Epidermal melanocyte (primary cell): ENCODE data around the gene GRAMD1A.
"Not testable (repeated sequence)": the region's sequence is repeated elsewhere in the genome, so short reads cannot be mapped to it uniquely, and the experiment has no call there.

Experiments used
- DNase-seq: peaks from one replicate; pipeline ENCODE4 v3.0.0; 2011; ENCODE audit warnings: low spot score; ENCODE audit not compliant: insufficient read length

The GRAMD1A gene

DNA sequence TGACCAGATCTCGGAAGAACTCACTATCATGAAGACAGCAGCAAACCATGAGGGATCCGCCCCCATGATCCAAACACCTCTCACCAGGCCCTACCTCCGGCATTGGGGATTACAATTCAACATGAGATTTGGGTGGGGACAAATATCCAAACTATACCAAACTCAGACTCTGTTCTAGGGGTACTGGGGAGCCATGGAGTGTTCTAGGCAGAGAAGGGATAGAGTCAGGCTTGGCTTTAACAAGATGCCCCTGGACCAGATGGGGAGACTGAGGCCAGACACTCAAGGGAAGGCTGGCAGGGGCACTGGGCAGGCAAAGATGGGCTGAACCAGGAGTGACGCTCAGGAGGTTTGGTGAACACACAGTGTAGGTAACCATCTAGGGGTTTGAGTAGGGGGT lies 18.3 kb downstream of the GRAMD1A start:
- no peak for DNase-seq

- DNase-seq = no peak
These were observed 19.0 kb downstream of the GRAMD1A start for GRCh38 chr19:35019144-35019543.

DNA sequence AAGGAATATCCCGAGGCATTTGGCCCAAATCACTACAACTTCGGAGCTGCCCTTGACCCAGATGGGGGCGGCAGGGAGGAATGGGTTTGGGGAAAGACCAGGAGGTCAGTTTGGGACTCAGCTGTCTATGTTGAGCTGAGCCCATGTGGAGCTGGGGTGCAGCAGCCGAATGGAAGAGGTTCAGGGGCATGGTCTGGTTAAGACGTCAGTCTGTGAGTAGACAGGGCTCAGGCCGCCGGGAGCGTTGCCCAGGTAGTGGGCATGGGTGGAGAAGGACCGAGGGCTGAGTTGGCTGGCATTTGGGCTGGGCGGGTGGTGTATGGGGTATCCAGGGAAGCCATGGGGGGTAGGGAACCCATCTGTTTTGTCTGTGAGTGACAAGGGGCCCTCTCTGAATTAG lies 20.9 kb downstream of the GRAMD1A start:
- no peak for DNase-seq

- no peak for DNase-seq
These were observed 21.5 kb downstream of the GRAMD1A start for GRCh38 chr19:35021596-35021995.

- no peak for DNase-seq
These were observed 22.3 kb downstream of the GRAMD1A start for GRCh38 chr19:35022460-35022859.

DNA sequence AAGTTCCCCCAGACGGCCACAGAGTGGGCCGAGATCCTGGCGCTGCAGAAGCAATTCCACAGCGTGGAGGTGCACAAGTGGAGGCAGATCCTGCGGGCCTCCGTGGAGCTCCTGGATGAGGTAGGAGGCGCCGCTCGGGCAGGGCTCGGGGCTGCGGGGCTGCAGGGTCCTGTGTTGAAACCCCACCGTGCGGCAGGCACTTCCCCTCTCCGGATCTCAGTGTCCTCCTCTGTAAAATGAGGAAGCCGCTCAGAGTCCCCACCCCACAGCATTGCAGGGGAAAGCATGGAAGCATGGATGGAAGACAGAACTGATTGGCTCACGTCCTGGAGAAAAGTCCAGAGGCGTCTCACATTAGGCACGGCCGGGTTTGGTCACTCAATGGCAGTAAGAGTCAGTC lies 23.3 kb downstream of the GRAMD1A start:
- DNase-seq = no peak

- no peak for DNase-seq
These were observed 24.0 kb downstream of the GRAMD1A start for GRCh38 chr19:35024095-35024494.

GRCh38 chr19:35025969-35026368 lies 25.8 kb downstream of the GRAMD1A start:
- no peak for DNase-seq

- no peak for DNase-seq
These were observed 26.3 kb downstream of the GRAMD1A start for GRCh38 chr19:35026418-35026817.

GRCh38 chr19:35027009-35027408 lies 26.9 kb downstream of the GRAMD1A start:
- no peak for DNase-seq

GRCh38 chr19:35027851-35028599 lies 27.9 kb downstream of the GRAMD1A start:
- DNase-seq = no peak

- DNase-seq = not testable (repeated sequence)
These were observed 28.4 kb downstream of the GRAMD1A start for GRCh38 chr19:35028600-35028885.

DNA sequence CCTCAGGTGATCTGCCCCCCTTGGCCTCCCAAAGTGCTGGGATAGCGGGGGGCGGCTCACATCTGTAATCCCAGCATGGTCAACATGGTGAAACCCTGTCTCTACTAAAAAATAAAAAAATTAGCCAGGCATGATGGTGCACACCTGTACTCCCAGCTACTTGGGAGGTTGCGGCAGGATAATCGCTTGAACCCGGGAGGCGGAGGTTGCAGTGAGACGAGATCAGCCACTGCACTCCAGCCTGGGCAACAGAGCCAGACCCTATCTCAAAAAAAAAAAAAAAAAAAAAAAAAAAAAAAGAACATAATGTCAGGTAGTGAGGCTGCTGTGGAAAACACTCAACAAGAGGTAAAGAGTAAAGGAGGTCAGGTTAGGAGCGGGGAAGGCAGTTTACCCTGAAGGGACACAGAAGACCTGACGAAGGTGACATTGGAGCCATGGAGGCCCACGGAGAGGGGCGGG lies 29.2 kb downstream of the GRAMD1A start:
- DNase-seq = not testable (repeated sequence)

DNA sequence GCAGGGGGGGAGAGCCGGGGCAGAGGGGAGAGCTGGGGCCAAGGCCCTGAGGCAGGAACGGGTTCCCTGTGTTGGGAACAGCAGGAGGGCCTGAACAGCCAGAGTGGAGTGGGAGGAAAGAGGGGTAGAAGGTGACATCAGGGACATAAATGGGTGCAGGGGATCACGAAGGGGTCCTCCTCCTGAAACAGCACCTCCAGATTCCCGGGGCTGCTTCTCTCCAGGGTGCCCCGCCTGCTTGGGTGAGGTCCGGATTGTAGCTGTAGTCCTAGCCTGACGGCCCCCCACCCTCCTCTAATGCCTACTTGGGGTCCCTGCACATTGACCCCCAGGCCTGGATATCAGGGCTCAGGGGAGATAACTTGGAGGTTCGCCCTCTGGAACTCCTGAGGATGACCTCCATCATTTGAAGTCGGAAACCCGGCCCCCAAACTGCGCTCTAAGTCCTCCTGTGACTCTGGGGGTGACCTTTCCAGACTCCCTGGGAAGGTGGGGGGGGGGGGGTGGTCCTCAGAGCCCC lies 29.7 kb downstream of the GRAMD1A start:
- no peak for DNase-seq

DNA sequence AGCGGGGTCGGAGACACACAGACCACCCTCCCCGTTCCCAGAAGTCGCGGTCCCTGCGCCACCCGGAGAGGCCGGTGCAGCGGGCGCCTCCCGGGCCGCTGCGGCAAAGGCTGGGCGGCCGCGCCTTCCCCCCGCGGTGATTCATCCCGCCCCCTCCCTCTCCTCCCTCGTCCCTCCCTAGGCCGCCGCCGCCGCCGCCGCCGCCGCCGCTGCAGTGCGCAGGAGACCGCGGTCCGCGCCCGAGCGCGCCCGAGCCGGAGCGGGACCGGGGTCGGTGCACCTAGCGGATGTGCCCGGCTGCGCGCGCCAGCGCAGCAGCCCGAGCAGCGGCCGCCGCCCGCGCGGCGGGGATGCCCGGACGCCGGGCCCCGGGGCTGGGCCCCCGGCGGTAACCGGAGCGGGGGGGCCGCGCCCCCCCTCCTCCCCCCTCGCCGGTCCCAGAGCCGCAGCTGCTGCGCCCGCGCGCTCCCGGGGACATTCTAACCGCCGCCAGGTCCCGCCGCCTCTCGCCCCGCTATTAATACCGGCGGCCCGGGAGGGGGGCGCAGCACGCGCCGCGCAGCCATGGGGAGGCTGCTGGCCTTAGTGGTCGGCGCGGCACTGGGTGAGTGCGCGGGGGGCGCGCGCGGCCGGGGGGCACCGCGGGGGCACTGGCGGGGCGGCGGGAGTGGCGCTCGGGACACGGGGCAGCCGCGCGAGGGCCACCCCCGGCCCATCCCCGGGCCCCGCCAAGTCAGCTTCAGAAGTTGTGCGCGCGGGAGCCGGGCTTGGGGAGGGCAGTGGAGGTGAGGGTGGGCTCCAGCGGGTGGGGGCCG lies 30.3 kb downstream of the GRAMD1A start, which contains the start of gene SCN1B:
Gene SCN1B (plus strand): TSS at position 214 of the 815 bp plus-strand sequence. CDS start 351 bp downstream, at position 565.
- peak; percentile 72 for DNase-seq

- DNase-seq = peak; percentile 50
These were observed 31.2 kb downstream of the GRAMD1A start for GRCh38 chr19:35031072-35031881.

- no peak for DNase-seq
These were observed 32.3 kb downstream of the GRAMD1A start for GRCh38 chr19:35032356-35032865.

GRCh38 chr19:35033067-35034004 lies 33.2 kb downstream of the GRAMD1A start:
- DNase-seq = no peak

- no peak for DNase-seq
These were observed 33.9 kb downstream of the GRAMD1A start for GRCh38 chr19:35034005-35034502.
